ENCODE results near the gene MORN1. TPM values are rescaled to one million over a fixed set of nuclear protein-coding genes. Genes with fewer than 3 reads are reported as not detected.

Gene MORN1
- total and polyA plus RNA-seq, 10 of the 15 experiments (the other 5 are each of a cell fraction or from before 2014, with no cell fraction given) = 0.76 to 7.9 (median 5.5) TPM

DNA sequence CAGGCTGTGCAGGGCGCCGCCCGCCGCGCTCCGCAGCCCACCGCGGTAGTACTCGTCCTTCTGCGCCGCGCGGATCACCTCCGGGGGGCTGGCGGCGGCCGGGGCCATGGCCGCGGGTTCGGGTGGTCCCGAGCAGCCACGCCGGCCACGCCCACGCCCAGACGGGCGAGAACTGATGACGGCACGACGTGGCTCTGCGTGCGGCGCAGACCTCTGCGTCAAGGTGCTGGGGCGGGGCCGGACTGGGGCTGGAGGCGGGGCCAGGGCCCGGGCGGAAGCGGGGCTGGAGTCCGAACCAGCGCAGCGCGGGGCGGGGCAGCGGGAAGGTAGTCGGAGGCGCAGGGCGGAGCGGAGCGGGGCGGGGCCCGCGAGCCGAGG is 21.0 kb upstream of the MORN1 start, which contains the start of gene PEX10 (continued):
- TF ChIP-seq, protein P1, sequence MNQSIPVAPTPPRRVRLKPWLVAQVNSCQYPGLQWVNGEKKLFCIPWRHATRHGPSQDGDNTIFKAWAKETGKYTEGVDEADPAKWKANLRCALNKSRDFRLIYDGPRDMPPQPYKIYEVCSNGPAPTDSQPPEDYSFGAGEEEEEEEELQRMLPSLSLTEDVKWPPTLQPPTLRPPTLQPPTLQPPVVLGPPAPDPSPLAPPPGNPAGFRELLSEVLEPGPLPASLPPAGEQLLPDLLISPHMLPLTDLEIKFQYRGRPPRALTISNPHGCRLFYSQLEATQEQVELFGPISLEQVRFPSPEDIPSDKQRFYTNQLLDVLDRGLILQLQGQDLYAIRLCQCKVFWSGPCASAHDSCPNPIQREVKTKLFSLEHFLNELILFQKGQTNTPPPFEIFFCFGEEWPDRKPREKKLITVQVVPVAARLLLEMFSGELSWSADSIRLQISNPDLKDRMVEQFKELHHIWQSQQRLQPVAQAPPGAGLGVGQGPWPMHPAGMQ (IDR thresholded peaks at IDR 0.05; ENCODE audit: borderline replicate concordance) = no peak
- TF ChIP-seq NRF1 (conservative IDR thresholded peaks at IDR 0.05; ENCODE audit: low read depth, low read length) (0 out of 2 replicates have a peak, but pooled peaks have one; percentile 16), SMC3 (IDR thresholded peaks at IDR 0.05; ENCODE audit: borderline replicate concordance, low read length) (no peak), CEBPB (IDR thresholded peaks at IDR 0.05; ENCODE audit: borderline replicate concordance in 1 of 2, low read depth in 2 of 2, low read length in 2 of 2) (no peak), CHD2 (IDR thresholded peaks at IDR 0.05; ENCODE audit: borderline replicate concordance, low read depth, low read length) (no peak; the same call in 1 of the 2 replicates), YBX1 (IDR thresholded peaks at IDR 0.05) (no peak), ZNF384 (IDR thresholded peaks at IDR 0.05; ENCODE audit: borderline replicate concordance, low read depth, low read length) (no peak), EP300 (IDR thresholded peaks at IDR 0.05; ENCODE audit: borderline replicate concordance in 1 of 2, control insufficient read depth in 1 of 2, low read depth in 2 of 2, low read length in 2 of 2) (no peak), HDAC6 (IDR thresholded peaks at IDR 0.05; ENCODE audit: unreplicated experiment) (no peak), ESRRA (IDR thresholded peaks at IDR 0.05; ENCODE audit: low read length) (no peak), BRCA1 (IDR thresholded peaks at IDR 0.05; ENCODE audit: low read depth, low read length) (no peak), PAX5 (IDR thresholded peaks at IDR 0.05; ENCODE audit: borderline replicate concordance, low read depth, low read length) (no peak), NR2C1 (IDR thresholded peaks at IDR 0.05) (peak; percentile 47)
- TF ChIP-seq, protein P2, sequence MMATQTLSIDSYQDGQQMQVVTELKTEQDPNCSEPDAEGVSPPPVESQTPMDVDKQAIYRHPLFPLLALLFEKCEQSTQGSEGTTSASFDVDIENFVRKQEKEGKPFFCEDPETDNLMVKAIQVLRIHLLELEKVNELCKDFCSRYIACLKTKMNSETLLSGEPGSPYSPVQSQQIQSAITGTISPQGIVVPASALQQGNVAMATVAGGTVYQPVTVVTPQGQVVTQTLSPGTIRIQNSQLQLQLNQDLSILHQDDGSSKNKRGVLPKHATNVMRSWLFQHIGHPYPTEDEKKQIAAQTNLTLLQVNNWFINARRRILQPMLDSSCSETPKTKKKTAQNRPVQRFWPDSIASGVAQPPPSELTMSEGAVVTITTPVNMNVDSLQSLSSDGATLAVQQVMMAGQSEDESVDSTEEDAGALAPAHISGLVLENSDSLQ (IDR thresholded peaks at IDR 0.05) = no peak
- TF ChIP-seq, protein P3, sequence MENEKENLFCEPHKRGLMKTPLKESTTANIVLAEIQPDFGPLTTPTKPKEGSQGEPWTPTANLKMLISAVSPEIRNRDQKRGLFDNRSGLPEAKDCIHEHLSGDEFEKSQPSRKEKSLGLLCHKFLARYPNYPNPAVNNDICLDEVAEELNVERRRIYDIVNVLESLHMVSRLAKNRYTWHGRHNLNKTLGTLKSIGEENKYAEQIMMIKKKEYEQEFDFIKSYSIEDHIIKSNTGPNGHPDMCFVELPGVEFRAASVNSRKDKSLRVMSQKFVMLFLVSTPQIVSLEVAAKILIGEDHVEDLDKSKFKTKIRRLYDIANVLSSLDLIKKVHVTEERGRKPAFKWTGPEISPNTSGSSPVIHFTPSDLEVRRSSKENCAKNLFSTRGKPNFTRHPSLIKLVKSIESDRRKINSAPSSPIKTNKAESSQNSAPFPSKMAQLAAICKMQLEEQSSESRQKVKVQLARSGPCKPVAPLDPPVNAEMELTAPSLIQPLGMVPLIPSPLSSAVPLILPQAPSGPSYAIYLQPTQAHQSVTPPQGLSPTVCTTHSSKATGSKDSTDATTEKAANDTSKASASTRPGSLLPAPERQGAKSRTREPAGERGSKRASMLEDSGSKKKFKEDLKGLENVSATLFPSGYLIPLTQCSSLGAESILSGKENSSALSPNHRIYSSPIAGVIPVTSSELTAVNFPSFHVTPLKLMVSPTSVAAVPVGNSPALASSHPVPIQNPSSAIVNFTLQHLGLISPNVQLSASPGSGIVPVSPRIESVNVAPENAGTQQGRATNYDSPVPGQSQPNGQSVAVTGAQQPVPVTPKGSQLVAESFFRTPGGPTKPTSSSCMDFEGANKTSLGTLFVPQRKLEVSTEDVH (IDR thresholded peaks at IDR 0.05; ENCODE audit: low read depth, partially characterized antibody) = no peak
- TF ChIP-seq, protein P4, sequence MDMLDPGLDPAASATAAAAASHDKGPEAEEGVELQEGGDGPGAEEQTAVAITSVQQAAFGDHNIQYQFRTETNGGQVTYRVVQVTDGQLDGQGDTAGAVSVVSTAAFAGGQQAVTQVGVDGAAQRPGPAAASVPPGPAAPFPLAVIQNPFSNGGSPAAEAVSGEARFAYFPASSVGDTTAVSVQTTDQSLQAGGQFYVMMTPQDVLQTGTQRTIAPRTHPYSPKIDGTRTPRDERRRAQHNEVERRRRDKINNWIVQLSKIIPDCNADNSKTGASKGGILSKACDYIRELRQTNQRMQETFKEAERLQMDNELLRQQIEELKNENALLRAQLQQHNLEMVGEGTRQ (IDR thresholded peaks at IDR 0.05; ENCODE audit: borderline replicate concordance, low read depth, low read length) = no peak

Data from GM12878 (cell line).